SU-DHL-6 (cell line): ENCODE results near the gene FOXD1.

ENCODE experiments used
- H2AFZ ChIP-seq: fragments of 200-600 bp; sonication (generic); 2 replicates; pipeline ENCODE4 v1.6.1; 2014; ENCODE audit warnings: low read depth, mild to moderate bottlenecking, moderate library complexity, mixed read lengths, antibody characterized with exemption, low read length; ENCODE audit not compliant: severe bottlenecking
- H3F3A ChIP-seq: fragments of 200-600 bp; shearing (Covaris generic); 2 replicates; pipeline ENCODE4 v1.6.0; 2016; ENCODE audit warnings: antibody characterized with exemption, mild to moderate bottlenecking; ENCODE audit not compliant: insufficient read depth
- H3K27ac ChIP-seq: fragments of 200-600 bp; sonication (generic); 2 replicates; pipeline ENCODE4 v1.5.1; 2016; ENCODE audit warnings: low read depth, mild to moderate bottlenecking, low read length, moderate library complexity, mixed read lengths
- H3K27me3 ChIP-seq: fragments of 200-600 bp; sonication (generic), shearing (Covaris generic); 2 replicates; pipeline ENCODE4 v1.6.0; 2014; ENCODE audit warnings: mild to moderate bottlenecking, low read length
- H3K36me3 ChIP-seq: fragments of 200-600 bp; sonication (generic); 2 replicates; pipeline ENCODE4 v1.6.1; 2014; ENCODE audit warnings: mild to moderate bottlenecking, low read length, mixed read lengths
- H3K4me2 ChIP-seq: fragments of 300-600, 200-600 bp; shearing (Covaris generic), sonication (generic); 2 replicates; pipeline ENCODE4 v1.6.0; 2014; ENCODE audit warnings: low read length, low read depth, mild to moderate bottlenecking; ENCODE audit not compliant: poor library complexity, severe bottlenecking
- H3K4me3 ChIP-seq: fragments of 200-600 bp; sonication (generic); 2 replicates; pipeline ENCODE4 v1.5.1; 2014; ENCODE audit warnings: antibody characterized with exemption, low read length, mild to moderate bottlenecking, mixed read lengths; ENCODE audit not compliant: insufficient read depth, poor library complexity, severe bottlenecking
- H3K79me2 ChIP-seq: fragments of 200-600 bp; sonication (generic); 2 replicates; pipeline ENCODE4 v1.6.1; 2014; ENCODE audit warnings: mild to moderate bottlenecking, low read length, moderate library complexity; ENCODE audit not compliant: insufficient read depth
- H3K9ac ChIP-seq: fragments of 200-600 bp; sonication (generic); 2 replicates; pipeline ENCODE4 v1.7.0; 2014; ENCODE audit warnings: mild to moderate bottlenecking, low read length
- H3K9me2 ChIP-seq: fragments of 200-600 bp; sonication (generic); replicated peaks from 2 replicates; pipeline ENCODE4 v1.6.1; 2014; ENCODE audit warnings: low read length; ENCODE audit not compliant: insufficient read depth
- H3K9me3 ChIP-seq: fragments of 200-600 bp; sonication (generic); 2 replicates; pipeline ENCODE4 v1.6.1; 2014; ENCODE audit warnings: low read length, mixed read lengths; ENCODE audit not compliant: insufficient read depth
- H4K20me1 ChIP-seq: fragments of 200-600 bp; sonication (generic); 2 replicates; pipeline ENCODE4 v1.6.1; 2014; ENCODE audit warnings: low read depth, mild to moderate bottlenecking, antibody characterized with exemption, low read length, moderate library complexity, mixed read lengths
- EZH2phosphoT487 ChIP-seq: fragments of 200-600 bp; sonication (generic), shearing (Covaris generic); conservative IDR thresholded peaks from 2 replicates; pipeline ENCODE4 v1.6.1; 2018; ENCODE audit warnings: mild to moderate bottlenecking, antibody characterized with exemption, low read length, moderate library complexity, mixed read lengths
- TF ChIP-seq, protein P1 (sequence below): fragments of 200-600 bp; sonication (generic); IDR thresholded peaks from one replicate; pipeline ENCODE4 v1.5.1; 2017; ENCODE audit warnings: antibody characterized with exemption, mild to moderate bottlenecking, low read length, moderate library complexity; ENCODE audit not compliant: insufficient read depth, poor library complexity, severe bottlenecking

Gene FOXD1

DNA sequence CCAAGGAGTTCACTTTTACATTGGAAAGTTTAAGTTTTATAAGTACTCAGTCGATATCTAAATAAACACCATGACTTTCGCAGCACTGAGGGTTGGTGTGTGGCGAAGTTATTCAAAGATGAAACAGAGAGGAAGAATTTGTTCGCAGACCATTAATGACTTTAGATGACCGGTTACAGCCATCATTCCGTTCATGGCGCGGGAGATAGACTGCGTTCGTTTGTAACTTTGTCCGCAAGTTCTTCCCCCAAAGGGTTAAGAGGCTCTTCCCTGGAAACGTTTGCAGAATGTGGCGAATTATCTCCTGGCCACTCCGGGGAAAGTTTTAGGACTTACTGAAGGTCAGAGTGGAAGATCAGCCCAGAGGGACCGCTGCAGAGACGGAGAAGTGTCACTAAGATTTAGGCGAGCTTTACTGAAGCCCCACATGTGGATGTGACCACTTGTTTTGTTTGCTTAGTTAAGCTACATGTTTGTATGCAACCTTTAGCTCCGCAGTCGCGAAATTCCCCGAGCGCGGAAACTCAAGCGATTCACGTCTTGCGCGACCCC is 2.2 kb upstream of the FOXD1 start:
- H4K20me1 ChIP-seq: no peaks in the 10 kb centered on the region
- H3K9me3 ChIP-seq: no peaks in the 10 kb centered on the region
- TF ChIP-seq EZH2phosphoT487: no peak
- TF ChIP-seq, protein P1, sequence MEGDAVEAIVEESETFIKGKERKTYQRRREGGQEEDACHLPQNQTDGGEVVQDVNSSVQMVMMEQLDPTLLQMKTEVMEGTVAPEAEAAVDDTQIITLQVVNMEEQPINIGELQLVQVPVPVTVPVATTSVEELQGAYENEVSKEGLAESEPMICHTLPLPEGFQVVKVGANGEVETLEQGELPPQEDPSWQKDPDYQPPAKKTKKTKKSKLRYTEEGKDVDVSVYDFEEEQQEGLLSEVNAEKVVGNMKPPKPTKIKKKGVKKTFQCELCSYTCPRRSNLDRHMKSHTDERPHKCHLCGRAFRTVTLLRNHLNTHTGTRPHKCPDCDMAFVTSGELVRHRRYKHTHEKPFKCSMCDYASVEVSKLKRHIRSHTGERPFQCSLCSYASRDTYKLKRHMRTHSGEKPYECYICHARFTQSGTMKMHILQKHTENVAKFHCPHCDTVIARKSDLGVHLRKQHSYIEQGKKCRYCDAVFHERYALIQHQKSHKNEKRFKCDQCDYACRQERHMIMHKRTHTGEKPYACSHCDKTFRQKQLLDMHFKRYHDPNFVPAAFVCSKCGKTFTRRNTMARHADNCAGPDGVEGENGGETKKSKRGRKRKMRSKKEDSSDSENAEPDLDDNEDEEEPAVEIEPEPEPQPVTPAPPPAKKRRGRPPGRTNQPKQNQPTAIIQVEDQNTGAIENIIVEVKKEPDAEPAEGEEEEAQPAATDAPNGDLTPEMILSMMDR: no peak
- no peak overlapping the region for H2AFZ ChIP-seq
- H3K79me2 ChIP-seq: no peaks in the 10 kb centered on the region
- no peak overlapping the region for H3K4me2 ChIP-seq
- no peaks in the 10 kb centered on the region for H3K9me2 ChIP-seq
- no peaks in the 10 kb centered on the region for H3K36me3 ChIP-seq
- no peak overlapping the region for H3K27ac ChIP-seq
- no peak overlapping the region for H3K4me3 ChIP-seq
- H3K9ac ChIP-seq: no peak overlapping the region
- no peaks in the 10 kb centered on the region for H3F3A ChIP-seq
- H3K27me3 ChIP-seq: no peaks in the 10 kb centered on the region

DNA sequence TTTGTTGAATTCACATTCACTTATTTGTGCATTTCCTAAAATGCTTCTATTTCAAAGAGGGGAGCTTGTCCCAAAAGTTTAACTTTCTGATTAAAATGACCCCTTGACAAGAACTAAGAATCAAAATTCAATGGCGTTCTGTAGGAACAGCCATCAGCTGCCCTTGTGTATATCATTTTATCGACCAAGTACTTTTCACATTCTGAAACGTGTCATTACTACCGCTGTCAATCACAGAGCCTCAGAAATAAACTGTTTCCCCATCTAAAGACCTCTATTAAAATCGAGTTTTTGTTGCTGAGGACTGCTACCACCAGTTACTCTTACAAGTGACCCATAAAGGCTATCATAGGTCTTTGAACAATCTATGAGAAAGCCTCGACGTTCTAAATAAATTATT is 1.6 kb upstream of the FOXD1 start:
- no peaks in the 10 kb centered on the region for H3K79me2 ChIP-seq
- no peaks in the 10 kb centered on the region for H3K36me3 ChIP-seq
- no peak overlapping the region for H2AFZ ChIP-seq
- no peak overlapping the region for H3K9ac ChIP-seq
- TF ChIP-seq EZH2phosphoT487: no peak
- TF ChIP-seq, protein P1: no peak
- no peak overlapping the region for H3K4me2 ChIP-seq
- H4K20me1 ChIP-seq: no peaks in the 10 kb centered on the region
- H3K9me2 ChIP-seq: no peaks in the 10 kb centered on the region
- no peak overlapping the region for H3K4me3 ChIP-seq
- H3K27ac ChIP-seq: no peak overlapping the region
- H3K9me3 ChIP-seq: no peaks in the 10 kb centered on the region
- no peaks in the 10 kb centered on the region for H3K27me3 ChIP-seq
- no peaks in the 10 kb centered on the region for H3F3A ChIP-seq

DNA sequence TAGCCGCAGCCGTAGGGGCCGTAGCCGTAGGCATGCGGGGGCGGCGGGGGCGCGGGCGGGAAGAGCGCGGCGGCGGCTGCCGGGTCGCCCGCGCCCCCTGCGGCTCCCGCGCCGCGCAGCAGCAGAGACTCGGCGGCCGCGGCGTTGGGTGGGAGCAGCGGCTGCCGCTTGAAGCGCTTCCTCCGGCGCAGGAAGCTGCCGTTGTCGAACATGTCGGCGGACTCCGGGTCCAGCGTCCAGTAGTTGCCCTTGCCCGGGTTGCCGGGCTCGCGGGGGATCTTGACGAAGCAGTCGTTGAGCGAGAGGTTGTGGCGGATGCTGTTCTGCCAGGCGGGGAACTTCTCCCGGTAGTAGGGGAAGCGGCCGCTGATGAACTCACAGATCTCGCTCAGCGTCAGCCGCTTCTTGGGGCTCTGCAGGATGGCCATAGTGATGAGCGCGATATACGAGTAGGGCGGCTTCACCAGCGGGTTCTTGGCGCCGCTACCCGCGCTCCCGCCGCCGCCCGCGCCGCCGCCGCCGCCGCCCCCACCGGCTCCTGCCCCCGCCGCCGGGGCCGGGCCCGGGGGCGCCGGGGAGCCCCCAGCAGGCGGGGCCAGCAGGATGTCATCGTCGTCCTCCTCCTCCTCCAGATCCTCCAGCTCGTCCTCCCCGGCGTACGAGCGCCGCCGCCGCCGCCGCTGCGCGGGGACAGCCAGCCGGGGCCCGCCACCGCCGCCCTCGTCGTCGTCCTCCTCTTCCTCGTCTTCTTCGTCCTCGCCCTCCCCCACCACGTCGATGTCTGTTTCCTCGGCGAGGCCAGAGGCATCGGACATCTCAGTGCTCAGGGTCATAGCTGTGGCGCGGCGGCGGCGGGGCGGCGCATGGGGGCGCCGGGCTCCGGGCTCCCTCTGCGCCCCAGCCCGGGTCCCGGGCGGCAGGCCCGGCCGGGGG is 781 bp downstream of the FOXD1 start:
- no peak for TF ChIP-seq EZH2phosphoT487
- TF ChIP-seq, protein P1: no peak
- H3K9me3 ChIP-seq: no peaks in the 10 kb centered on the region
- no peaks in the 10 kb centered on the region for H3F3A ChIP-seq
- no peak overlapping the region for H3K9ac ChIP-seq
- no peaks in the 10 kb centered on the region for H3K79me2 ChIP-seq
- H3K9me2 ChIP-seq: no peaks in the 10 kb centered on the region
- H3K27me3 ChIP-seq: no peaks in the 10 kb centered on the region
- no peak overlapping the region for H2AFZ ChIP-seq
- H4K20me1 ChIP-seq: no peaks in the 10 kb centered on the region
- no peak overlapping the region for H3K4me2 ChIP-seq
- no peaks in the 10 kb centered on the region for H3K36me3 ChIP-seq
- no peak overlapping the region for H3K27ac ChIP-seq
- no peak overlapping the region for H3K4me3 ChIP-seq
